HepG2 (cell line): Measurements from ENCODE around the gene MYO5B. TPM values are rescaled to one million over a fixed set of nuclear protein-coding genes. Genes with fewer than 3 reads are reported as not detected.

Experiments used
- ATAC-seq: fragments of 200-7000 bp; cut with Tn5 transposase; 3 replicates; pipeline ENCODE4 v1.9.1; 2020; ENCODE audit warnings: mild to moderate bottlenecking, moderate library complexity
- BruUV-seq: library from RNA; stranded (reverse); fragments of 400-500 nt; replicated peaks from 2 replicates; lab custom pipeline; 2021; lab: Mats Ljungman, UMichigan
- CTCF ChIA-PET: fragments of 300-600 bp; formaldehyde crosslinking; extraction: SDS; loops from one replicate; lab custom pipeline; 2021; ENCODE audit warnings: low total read pairs, inconsistent platforms, low intra/inter-chr PET ratio; lab: Yijun Ruan, JAX
- POLR2A ChIA-PET: fragments of 350-600 bp; sonication (Branson Sonifier 250); formaldehyde crosslinking; loops from one replicate; lab custom pipeline; 2020; ENCODE audit warnings: antibody characterized with exemption, inconsistent platforms; lab: Yijun Ruan, JAX
- DNase-seq: peaks from one replicate; pipeline ENCODE4 v3.0.0-alpha.2; 2015; ENCODE audit warnings: low spot score
- FAIRE-seq: peaks from 3 replicates; lab custom pipeline; 2011; peaks lifted over from hg19 to GRCh38; lab: Jason Lieb, UNC
- H2AFZ ChIP-seq: one replicate; pipeline ENCODE4 v1.6.1; 2011; ENCODE audit warnings: low read length, inconsistent platforms
- H3K27ac ChIP-seq: fragments of 300-600 bp; 3 replicates; pipeline ENCODE4 v1.8.0; 2011; ENCODE audit warnings: mixed run types, mild to moderate bottlenecking, mixed read lengths, low read length, inconsistent platforms; ENCODE audit not compliant: insufficient read depth; ENCODE audit errors: extremely low read length
- H3K27me3 ChIP-seq, 2 experiments: fragments of 200-600 bp in 1 of 2; 2 replicates in 1 of 2; 3 replicates in 1 of 2; pipeline versions ENCODE4 v1.6.0 to v1.8.0; 2011; ENCODE audit warnings: low read length in 2 of 2, mild to moderate bottlenecking in 2 of 2, moderate library complexity in 2 of 2, inconsistent platforms in 1 of 2; ENCODE audit not compliant: insufficient read depth in 2 of 2, control insufficient read depth in 1 of 2
- H3K36me3 ChIP-seq, 2 experiments: fragments of 200-600 bp in 1 of 2; replicated peaks in 1 of 2; 2 replicates in 1 of 2; 3 replicates in 1 of 2; pipeline versions ENCODE4 v1.5.1 to v1.8.0; 2011; ENCODE audit warnings: low read length in 2 of 2, inconsistent platforms in 1 of 2; ENCODE audit not compliant: insufficient read depth in 2 of 2, control insufficient read depth in 1 of 2
- H3K4me1 ChIP-seq: 2 replicates; pipeline ENCODE4 v1.5.1; 2012; ENCODE audit warnings: low read length, inconsistent platforms; ENCODE audit not compliant: insufficient read depth
- H3K4me2 ChIP-seq: 2 replicates; pipeline ENCODE4 v1.6.0; 2011; ENCODE audit warnings: low read depth, low read length, inconsistent platforms
- H3K4me3 ChIP-seq, 3 experiments: fragments of 200-600 bp in 1 of 3; sonication (generic), shearing (Covaris generic) in 1 of 3; replicated peaks in 1 of 3; 2 replicates each; pipeline ENCODE4 v1.5.1; 2011 to 2016; ENCODE audit warnings: low read length in 3 of 3, inconsistent platforms in 2 of 3, low read depth in 2 of 3, mild to moderate bottlenecking in 2 of 3, control low read depth in 1 of 3, mixed read lengths in 1 of 3; ENCODE audit not compliant: insufficient read depth in 1 of 3
- H3K79me2 ChIP-seq: one replicate; pipeline ENCODE4 v1.6.1; 2011; ENCODE audit warnings: low read length, inconsistent platforms; ENCODE audit not compliant: insufficient read depth
- H3K9ac ChIP-seq: 2 replicates; pipeline ENCODE4 v1.6.0; 2011; ENCODE audit warnings: mild to moderate bottlenecking, low read depth, low read length, inconsistent platforms; ENCODE audit not compliant: insufficient read depth
- H3K9me3 ChIP-seq: 2 replicates; pipeline ENCODE4 v1.5.1; 2012; ENCODE audit warnings: mild to moderate bottlenecking, low read length
- H4K20me1 ChIP-seq: 2 replicates; pipeline ENCODE4 v1.6.0; 2011; ENCODE audit warnings: inconsistent platforms, mild to moderate bottlenecking, low read length, moderate library complexity; ENCODE audit not compliant: insufficient read depth
- CBX5 ChIP-seq: sonication (generic); formaldehyde crosslinking; IDR thresholded peaks from 2 replicates; pipeline ENCODE4 v1.4.0; 2020; ENCODE audit warnings: missing genetic modification reagents, borderline replicate concordance
- HBP1 ChIP-seq: IDR thresholded peaks from 2 replicates; pipeline ENCODE4 v1.6.1; 2016; ENCODE audit warnings: low read depth, control low read depth
- NFIC ChIP-seq: IDR thresholded peaks from 2 replicates; pipeline ENCODE4 v1.6.1; 2012; ENCODE audit warnings: mild to moderate bottlenecking, low read length, inconsistent platforms
- NPAS2 ChIP-seq: sonication (generic); formaldehyde crosslinking; IDR thresholded peaks from 2 replicates; pipeline ENCODE4 v1.8.0; 2022; ENCODE audit warnings: mild to moderate bottlenecking, missing genetic modification reagents, borderline replicate concordance
- THAP9 ChIP-seq: sonication (generic); formaldehyde crosslinking; IDR thresholded peaks from 2 replicates; pipeline ENCODE4; 2020; ENCODE audit warnings: missing genetic modification reagents, mild to moderate bottlenecking, borderline replicate concordance
- TMF1 ChIP-seq: sonication (generic); formaldehyde crosslinking; IDR thresholded peaks from 2 replicates; pipeline ENCODE4 v1.8.1; 2022; ENCODE audit warnings: low read depth, missing genetic modification reagents
- ZBTB40 ChIP-seq, 2 experiments: fragments of 450-650 bp in 1 of 2; sonication (generic) in 1 of 2; formaldehyde crosslinking in 1 of 2; IDR thresholded peaks; 2 replicates each; pipeline versions ENCODE4 v1.6.1 to v1.8.0; 2016 to 2022; ENCODE audit warnings: antibody characterized with exemption in 1 of 2, mild to moderate bottlenecking in 1 of 2, missing genetic modification reagents in 1 of 2
- ZNF768 ChIP-seq: sonication (generic); formaldehyde crosslinking; IDR thresholded peaks from 2 replicates; pipeline ENCODE4 v1.4.0; 2020; ENCODE audit warnings: missing genetic modification reagents
- ZSCAN25 ChIP-seq: sonication (generic); formaldehyde crosslinking; IDR thresholded peaks from 2 replicates; pipeline ENCODE4 v1.8.0; 2022; ENCODE audit warnings: mild to moderate bottlenecking, missing genetic modification reagents
- WGBS: methylation state at CpG from one replicate; pipeline ENCODE4 v1.1.6; 2017; ENCODE audit warnings: low lambda C conversion rate; 5-methylcytosine and 5-hydroxymethylcytosine counted together
- in situ Hi-C: cut with HindIII; loops from 2 replicates; pipeline ENCODE4 v1.10.0; 2017; ENCODE audit warnings: low pct_unique_long_range_greater_than_20kb; ENCODE audit not compliant: extremely low pct_ligation_motif_present
- intact Hi-C: fragments of 100-400 bp; cut with micrococcal nuclease; formaldehyde crosslinking; loops from one replicate; pipeline ENCODE4 v1.10.0; 2022; ENCODE audit not compliant: unreplicated experiment
- polyA plus RNA-seq, 8 experiments: library from polyadenylated mRNA; depleted of rRNA in 3 of 8; stranded (reverse) in 7 of 8; unstranded in 1 of 8; fragments of >200 nt; fragmentation: Illumina TruSeq in 4 of 8; extraction: Trizol in 4 of 8; gene quantifications; 2 replicates each; pipeline versions ENCODE4 v1.2.1 to v1.2.3, GENCODE V29; 2011 to 2016; ENCODE audit warnings: low read depth in 4 of 8, missing spikeins in 1 of 8, mixed read lengths in 1 of 8; ENCODE audit not compliant: insufficient read depth in 1 of 8
- total RNA-seq, 5 experiments: library from RNA; depleted of rRNA; stranded (reverse); fragments of >200 nt; fragmentation: Illumina TruSeq; extraction: Trizol; gene quantifications; 2 replicates each; pipeline ENCODE4 v1.2.3, GENCODE V29; 2016; ENCODE audit warnings: low read depth in 1 of 5

MYO5B gene
- total and polyA plus RNA-seq, 2 of the 13 experiments (the other 11 are each of a cell fraction or from before 2014, with no cell fraction given) = 13.1 to 24.0 TPM

- DNase-seq (no peak), FAIRE-seq (no peak), ATAC-seq (no peak)
- H3K79me2 ChIP-seq = no peaks in the 10 kb centered on the region
- H3K36me3 ChIP-seq = peaks cover 12 to 36% of the 10 kb centered on the region in 2 experiments; a peak in 4 of 5 replicates
- no peaks in the 10 kb centered on the region for H3K9me3 ChIP-seq
- no peak overlapping the region for H3K27ac ChIP-seq
- no peak overlapping the region for H3K4me3 ChIP-seq
- ChIA-PET CTCF (no interaction called here), POLR2A (interaction anchor here (0.6 kb wide), 1 partner anchor 211 kb away, joined by 3 read pairs; no protein-coding TSS in a partner anchor)
- BruUV-seq = no TSS peak
- no peak overlapping the region for H3K4me2 ChIP-seq
- intact Hi-C loops (no loop called here), in situ Hi-C loops (no loop called here)
- no peaks in the 10 kb centered on the region for H4K20me1 ChIP-seq
- H2AFZ ChIP-seq = no peak overlapping the region
- H3K27me3 ChIP-seq = no peaks in the 10 kb centered on the region
- H3K4me1 ChIP-seq = 0 out of 2 replicates have a peak, but pooled peaks cover 14% of the 10 kb centered on the region
- 97% methylated on average over 8 of the region's 8 CpGs for WGBS
- no peak overlapping the region for H3K9ac ChIP-seq
- no peak for TF ChIP-seq HBP1 (CRISPR knock-in tag)
- TF ChIP-seq NFIC = no peak
- TF ChIP-seq NPAS2 = no peak
- TF ChIP-seq CBX5 (CRISPR knock-in tag) = no peak
- no peak for TF ChIP-seq THAP9 (CRISPR knock-in tag)
- TF ChIP-seq ZSCAN25 (CRISPR knock-in tag) = no peak
- TF ChIP-seq ZBTB40 (IDR thresholded peaks at IDR 0.05) = no peak
- no peak for TF ChIP-seq ZBTB40 (CRISPR knock-in tag; IDR thresholded peaks at IDR 0.05)
- no peak for TF ChIP-seq TMF1
- no peak for TF ChIP-seq ZNF768 (CRISPR knock-in tag)
These were observed 347.4 kb downstream of the MYO5B start for GRCh38 chr18:49847524-49847923.
